K562 (cell line): ENCODE data around the gene TMEM30A. TPM values are rescaled to one million over a fixed set of nuclear protein-coding genes. Genes with fewer than 3 reads are reported as not detected.

ENCODE experiments used
- CCNT2 ChIP-seq: IDR thresholded peaks from 2 replicates; pipeline ENCODE4 v1.6.1; 2011; ENCODE audit warnings: borderline replicate concordance, low read depth, mild to moderate bottlenecking, moderate library complexity, mixed read lengths, low read length; ENCODE audit not compliant: insufficient read length; ENCODE audit errors: extremely low read depth
- ELF4 ChIP-seq: fragments of 450-650 bp; formaldehyde crosslinking; IDR thresholded peaks from 2 replicates; pipeline ENCODE4 v1.4.0; 2022; ENCODE audit warnings: missing genetic modification characterization
- HDAC3 ChIP-seq: fragments of 450-650 bp; IDR thresholded peaks from 2 replicates; pipeline ENCODE4 v1.6.1; 2018; ENCODE audit warnings: borderline replicate concordance, mild to moderate bottlenecking, moderate library complexity; ENCODE audit not compliant: partially characterized antibody
- NR2C2 ChIP-seq, 2 experiments: fragments of 200-800 bp in 1 of 2; sonication (Bioruptor generic) in 1 of 2; sonication (generic) in 1 of 2; formaldehyde crosslinking in 1 of 2; IDR thresholded peaks; 2 replicates each; pipeline versions ENCODE4 v1.6.1 to v1.8.0; 2016 to 2022; ENCODE audit warnings: mild to moderate bottlenecking in 1 of 2, missing compliant biosample characterization in 1 of 2, missing genetic modification characterization in 1 of 2, missing genetic modification reagents in 1 of 2
- RCOR1 ChIP-seq, 2 experiments: IDR thresholded peaks; 2 replicates each; pipeline ENCODE4 v1.6.1; 2012; ENCODE audit warnings: low read depth in 2 of 2, low read length in 2 of 2, borderline replicate concordance in 1 of 2, improper control_type of control experiment in 1 of 2
- XRCC5 ChIP-seq: fragments of 200-400 bp; formaldehyde crosslinking; IDR thresholded peaks from 2 replicates; pipeline ENCODE4 v1.6.1; 2017; ENCODE audit warnings: low read depth, mild to moderate bottlenecking, low read length
- ZBTB17 ChIP-seq: fragments of 450-650 bp; formaldehyde crosslinking; IDR thresholded peaks from 2 replicates; pipeline ENCODE4 v1.4.0; 2020; ENCODE audit warnings: mild to moderate bottlenecking
- polyA plus RNA-seq, 8 experiments: library from polyadenylated mRNA; depleted of rRNA in 4 of 8; stranded (reverse) in 5 of 8; unstranded in 3 of 8; fragments of >200 nt; fragmentation: Nextera tagmentation in 2 of 8; fragmentation: Illumina TruSeq in 1 of 8; extraction: Ambion mirVana in 2 of 8; extraction: Trizol in 1 of 8; gene quantifications; 2 replicates each; pipeline versions ENCODE4 v1.2.1 to v1.2.3, GENCODE V29; 2011 to 2014; ENCODE audit warnings: inconsistent platforms in 1 of 8, missing spikeins in 1 of 8
- total RNA-seq, 7 experiments: library from RNA; depleted of rRNA in 6 of 7; stranded (reverse); fragments of >200 nt in 6 of 7; fragmentation: Illumina TruSeq in 2 of 7; extraction: Trizol in 2 of 7; gene quantifications; 2 replicates each; pipeline versions ENCODE4 v1.2.1 to v1.2.3, GENCODE V29; 2011 to 2021; ENCODE audit warnings: low replicate concordance in 1 of 7
- TF ChIP-seq, protein P1 (sequence below): sonication (generic); IDR thresholded peaks from 2 replicates; pipeline ENCODE4 v1.6.1; 2016
- TF ChIP-seq, protein P2 (sequence below): fragments of 250-450 bp; sonication (Bioruptor Pico); IDR thresholded peaks from 2 replicates; pipeline ENCODE4 v1.4.0; 2020; ENCODE audit warnings: mild to moderate bottlenecking, moderate library complexity

TMEM30A gene
- total and polyA plus RNA-seq, 9 of the 15 experiments (the other 6 are each of a cell fraction or from before 2014, with no cell fraction given), result 6.5 to 31.2 (median 16.3) TPM

DNA sequence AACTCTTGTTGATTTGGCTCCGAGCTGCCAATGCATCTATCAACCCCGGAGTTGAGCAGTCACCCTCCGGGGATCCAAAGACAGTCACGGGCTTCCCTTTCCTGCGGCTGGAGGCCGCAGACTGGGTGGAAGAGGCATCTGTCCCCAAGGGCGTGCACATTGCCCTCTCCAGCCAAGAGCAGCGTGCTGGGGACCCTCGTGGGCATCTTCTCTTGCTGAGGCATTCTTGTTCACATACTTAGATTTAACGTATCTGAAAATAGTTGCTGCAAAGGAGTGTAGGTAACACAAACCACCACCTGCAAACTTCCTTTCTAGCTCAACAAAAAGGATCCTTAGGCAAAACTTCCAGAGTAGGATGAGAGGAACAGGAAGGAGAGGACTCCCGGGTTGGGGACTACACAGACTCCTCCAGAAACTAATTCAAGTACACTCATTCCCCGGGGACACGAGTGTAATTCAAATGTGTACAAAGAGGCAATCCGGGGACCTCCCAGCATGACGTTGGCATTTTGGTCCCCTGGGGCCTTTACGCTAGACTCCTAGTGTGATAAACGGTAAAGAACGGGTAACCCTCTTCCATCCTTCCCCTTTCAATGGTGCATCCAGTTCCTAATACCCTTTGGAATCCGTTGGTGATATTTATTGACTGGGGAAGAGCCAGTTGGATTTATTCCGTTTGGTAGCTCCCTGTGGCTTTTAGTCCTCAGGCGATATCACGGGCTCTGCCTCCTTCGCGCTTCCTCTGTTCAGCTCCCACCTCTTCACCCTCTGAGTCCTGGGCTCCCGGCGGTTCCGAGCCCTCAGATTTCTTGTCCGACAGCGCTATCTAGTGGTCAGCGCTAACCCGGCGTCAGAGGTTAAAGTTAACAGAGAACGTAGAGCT, 76.1 kb downstream of the TMEM30A start (continued):
- TF ChIP-seq HDAC3, result no peak
- TF ChIP-seq NR2C2 (CRISPR knock-in tag; IDR thresholded peaks at IDR 0.05), result no peak
- peak; percentile 79 for TF ChIP-seq NR2C2 (tag; IDR thresholded peaks at IDR 0.05)
- no peak for TF ChIP-seq RCOR1 (IDR thresholded peaks at IDR 0.05; ENCODE audit: borderline replicate concordance in 1 of 2, low read depth in 2 of 2, low read length in 2 of 2)
- TF ChIP-seq ELF4 (CRISPR knock-in tag), result no peak
- no peak for TF ChIP-seq ZBTB17 (CRISPR knock-in tag)
- no peak for TF ChIP-seq CCNT2
- TF ChIP-seq, protein P1, sequence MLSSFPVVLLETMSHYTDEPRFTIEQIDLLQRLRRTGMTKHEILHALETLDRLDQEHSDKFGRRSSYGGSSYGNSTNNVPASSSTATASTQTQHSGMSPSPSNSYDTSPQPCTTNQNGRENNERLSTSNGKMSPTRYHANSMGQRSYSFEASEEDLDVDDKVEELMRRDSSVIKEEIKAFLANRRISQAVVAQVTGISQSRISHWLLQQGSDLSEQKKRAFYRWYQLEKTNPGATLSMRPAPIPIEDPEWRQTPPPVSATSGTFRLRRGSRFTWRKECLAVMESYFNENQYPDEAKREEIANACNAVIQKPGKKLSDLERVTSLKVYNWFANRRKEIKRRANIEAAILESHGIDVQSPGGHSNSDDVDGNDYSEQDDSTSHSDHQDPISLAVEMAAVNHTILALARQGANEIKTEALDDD, result peak; percentile 33; the same call in 1 of the 2 replicates
- 0 out of 2 replicates have a peak, but pooled peaks have one; percentile 12 for TF ChIP-seq XRCC5
- TF ChIP-seq, protein P2, sequence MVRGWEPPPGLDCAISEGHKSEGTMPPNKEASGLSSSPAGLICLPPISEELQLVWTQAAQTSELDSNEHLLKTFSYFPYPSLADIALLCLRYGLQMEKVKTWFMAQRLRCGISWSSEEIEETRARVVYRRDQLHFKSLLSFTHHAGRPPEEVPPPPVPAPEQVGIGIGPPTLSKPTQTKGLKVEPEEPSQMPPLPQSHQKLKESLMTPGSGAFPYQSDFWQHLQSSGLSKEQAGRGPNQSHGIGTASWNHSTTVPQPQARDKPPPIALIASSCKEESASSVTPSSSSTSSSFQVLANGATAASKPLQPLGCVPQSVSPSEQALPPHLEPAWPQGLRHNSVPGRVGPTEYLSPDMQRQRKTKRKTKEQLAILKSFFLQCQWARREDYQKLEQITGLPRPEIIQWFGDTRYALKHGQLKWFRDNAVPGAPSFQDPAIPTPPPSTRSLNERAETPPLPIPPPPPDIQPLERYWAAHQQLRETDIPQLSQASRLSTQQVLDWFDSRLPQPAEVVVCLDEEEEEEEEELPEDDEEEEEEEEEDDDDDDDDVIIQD (CRISPR knock-in tag), result no peak
